Measurements from ENCODE around the gene LRP4.

Gene LRP4

DNA sequence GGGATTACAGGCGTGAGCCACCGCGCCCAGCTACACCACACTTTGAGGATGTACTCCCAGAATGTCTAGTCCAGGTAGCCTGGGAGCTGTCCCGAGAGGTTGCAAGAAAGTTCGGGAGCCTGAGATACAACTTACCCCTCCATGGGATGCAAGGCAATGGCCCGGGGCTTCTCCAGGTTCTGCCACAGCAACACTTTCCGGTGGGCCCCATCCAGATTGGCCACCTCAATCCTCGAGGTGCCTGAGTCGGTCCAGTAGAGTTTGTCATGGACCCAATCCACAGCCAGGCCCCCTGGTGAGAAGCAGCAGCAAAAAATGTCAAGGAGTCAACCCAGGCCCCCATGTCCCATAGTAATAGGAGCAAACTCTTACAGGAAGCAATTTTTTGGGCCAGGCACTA lies 25.5 kb downstream of the LRP4 start:
- no peak for DNase-seq (ENCODE audit: low read depth)

DNA sequence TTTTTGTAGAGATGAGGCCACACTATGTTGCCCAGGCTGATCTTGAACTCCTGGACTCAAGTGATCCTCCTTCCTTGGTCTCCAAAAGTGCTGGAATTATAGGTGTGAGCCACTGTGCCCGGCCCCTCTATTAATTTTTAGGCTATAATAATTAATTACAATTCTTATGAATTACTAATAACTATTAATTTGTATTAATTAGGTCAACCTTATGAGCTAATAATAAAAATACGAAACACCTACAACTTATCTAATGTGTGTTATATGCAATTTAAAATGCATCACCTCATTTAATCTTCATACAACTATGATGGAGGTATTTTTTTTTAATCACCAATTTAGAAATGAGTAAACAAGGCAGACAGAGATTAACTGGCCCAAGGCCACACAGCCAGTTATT lies 26.2 kb downstream of the LRP4 start:
- no peak for DNase-seq (ENCODE audit: low read depth)

DNA sequence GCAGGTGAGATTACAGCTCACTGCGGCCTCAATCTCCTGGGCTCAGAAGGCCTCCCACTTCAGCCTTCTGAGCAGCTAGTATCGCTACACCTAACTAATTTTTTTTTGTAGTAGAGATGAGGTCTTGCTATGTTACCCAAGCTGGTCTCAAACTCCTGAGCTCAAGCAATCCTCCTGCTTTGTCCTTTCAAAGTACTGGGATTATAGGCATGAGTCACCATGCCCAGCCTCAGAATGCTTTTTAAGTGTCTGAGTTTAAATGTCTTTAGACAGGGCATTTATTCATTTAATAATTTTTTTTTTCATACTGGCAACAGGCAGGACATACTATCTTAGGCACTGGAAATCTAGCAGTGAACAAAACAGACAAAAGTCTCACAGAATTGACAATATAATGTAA lies 27.7 kb downstream of the LRP4 start:
- DNase-seq (ENCODE audit: low read depth), result no peak

DNA sequence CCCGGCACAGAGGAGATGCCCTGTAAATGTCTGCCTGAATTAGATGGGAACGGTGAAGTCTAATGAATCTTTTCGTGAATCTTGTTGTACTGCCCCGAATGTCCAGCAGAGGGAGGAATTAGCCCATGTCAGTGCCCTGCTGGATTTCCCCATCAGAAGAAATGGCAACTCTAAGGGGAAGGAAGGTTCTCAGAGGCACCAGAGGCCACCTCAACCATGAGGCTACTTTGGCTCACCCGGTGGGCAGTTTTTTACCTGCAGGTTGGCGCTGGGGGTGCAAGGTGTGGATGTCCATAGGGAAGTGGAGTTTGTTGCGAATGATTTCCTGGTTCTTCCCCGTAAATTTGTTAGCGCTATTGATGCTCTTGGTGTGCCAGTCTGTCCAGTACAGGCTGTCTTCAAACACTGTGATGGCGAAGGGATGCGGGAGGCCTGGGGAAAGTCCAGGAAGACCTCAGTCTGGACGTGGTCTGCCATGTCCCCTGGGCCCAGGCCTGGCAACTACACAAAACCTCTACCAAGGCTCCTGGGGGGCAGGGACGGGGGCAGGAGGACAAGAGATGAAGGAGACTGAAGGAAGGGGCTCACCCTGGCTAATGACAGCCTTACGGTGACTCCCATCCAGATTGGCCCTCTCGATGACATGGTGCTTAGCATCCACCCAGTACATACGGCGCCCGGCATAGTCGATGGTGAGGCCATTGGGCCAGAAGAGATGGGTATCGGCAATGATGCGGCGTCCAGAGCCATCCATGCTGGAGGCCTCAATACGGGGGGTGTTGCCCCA lies 28.5 kb downstream of the LRP4 start:
- DNase-seq (ENCODE audit: low read depth), result no peak

DNA sequence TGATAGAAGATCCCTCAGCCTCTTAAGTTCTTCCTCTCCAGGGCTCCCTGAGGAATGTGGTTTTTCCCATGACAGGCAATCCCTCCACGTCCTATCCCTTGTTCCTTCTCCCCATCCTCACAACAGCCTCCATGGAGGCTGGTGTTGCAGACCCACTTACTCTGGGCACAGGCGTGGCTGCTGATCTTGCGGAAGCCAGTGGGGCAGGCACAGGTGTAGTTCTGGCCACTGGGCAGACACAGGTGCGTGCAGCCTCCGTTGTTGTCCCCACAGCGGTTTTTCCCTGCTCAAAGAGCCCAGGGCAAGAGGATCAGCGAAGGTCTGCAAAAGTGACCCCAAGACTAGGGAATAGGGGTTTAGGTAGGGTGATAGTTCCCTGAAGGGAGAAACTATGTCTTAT lies 29.1 kb downstream of the LRP4 start:
- no peak for DNase-seq (ENCODE audit: low read depth)

DNA sequence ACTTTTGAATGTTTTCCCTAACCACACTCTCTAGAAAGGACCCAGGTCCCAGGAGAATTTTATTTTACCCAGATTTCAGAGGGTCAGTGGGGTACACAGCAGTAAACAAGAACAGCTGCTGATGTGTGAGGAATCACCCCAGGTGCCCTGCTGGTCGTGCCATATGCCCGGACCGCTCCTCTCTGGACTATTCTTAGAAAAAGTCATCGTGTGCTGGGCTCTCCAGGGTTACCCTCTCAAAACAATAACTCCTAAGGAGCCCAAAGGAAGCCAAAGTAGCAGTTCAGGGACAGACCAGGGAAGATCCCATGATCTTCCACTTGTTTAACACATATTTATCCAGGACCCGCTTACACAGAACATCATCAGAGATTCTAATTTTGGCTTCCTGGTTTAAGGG lies 29.7 kb downstream of the LRP4 start:
- no peak for DNase-seq (ENCODE audit: low read depth)

DNA sequence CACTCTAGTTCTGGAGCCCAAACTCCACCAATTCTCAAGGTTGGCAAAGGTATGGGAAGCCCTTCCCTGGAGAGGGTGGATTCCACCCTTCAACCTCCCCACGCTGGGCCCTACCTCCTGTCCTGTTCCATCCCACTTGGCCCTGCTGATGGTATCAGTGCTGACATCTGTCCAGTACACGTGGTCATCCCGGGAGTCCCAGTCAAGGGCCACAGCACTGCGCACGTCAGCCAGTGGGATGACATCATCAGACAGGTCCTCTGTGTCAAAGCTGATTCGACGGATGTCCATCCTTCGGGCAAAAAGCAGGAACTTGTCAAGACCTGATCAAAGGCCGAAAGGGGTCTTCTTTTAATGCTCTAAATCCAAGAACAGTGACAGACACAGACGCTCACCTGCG lies 32.1 kb downstream of the LRP4 start:
- DNase-seq (ENCODE audit: low read depth), result no peak

DNA sequence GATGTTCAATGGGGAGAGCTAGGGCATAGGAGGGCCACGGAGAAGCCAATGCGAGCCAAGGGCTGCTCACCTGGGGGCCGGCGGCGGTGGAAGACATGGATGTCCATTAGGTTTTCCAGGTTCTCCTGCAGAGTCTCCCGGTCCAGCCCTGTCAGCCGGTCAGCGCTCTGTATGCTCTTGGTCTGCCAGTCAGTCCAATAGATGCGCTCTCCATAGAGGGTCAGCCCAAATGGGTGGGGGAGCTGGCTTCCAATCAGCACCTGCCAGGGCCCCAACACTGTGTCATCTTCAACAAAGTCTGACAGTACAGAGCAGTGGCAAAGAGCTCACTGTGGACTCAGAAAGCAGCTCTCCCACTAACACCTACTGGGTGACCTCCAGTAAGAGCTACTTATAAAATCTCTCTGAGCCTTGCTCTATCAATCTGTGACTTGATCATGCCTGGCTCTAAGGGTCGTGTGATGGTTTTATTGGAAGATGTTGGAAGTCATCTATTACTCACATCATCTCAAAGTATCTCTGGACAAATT lies 39.2 kb downstream of the LRP4 start:
- DNase-seq (ENCODE audit: low read depth), result no peak

DNA sequence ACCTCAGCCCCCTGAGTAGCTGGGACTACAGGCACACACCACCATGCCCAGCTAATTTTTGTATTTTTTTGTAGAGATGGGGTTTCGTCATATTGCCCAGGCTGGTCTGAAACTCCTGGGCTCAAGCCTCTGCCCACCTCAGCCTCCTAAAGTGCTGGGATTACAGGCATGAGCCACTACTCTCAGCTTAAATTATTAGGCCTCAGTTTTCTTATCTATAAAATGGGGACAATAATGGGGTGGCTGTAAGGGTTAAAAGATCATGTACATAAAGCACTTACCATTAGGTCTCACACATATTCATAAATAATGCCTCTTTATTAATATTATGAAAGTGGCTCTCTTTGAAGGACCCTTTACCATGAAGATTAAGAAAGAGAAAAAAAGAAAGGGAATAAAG lies 40.8 kb downstream of the LRP4 start:
- no peak for DNase-seq (ENCODE audit: low read depth)

DNA sequence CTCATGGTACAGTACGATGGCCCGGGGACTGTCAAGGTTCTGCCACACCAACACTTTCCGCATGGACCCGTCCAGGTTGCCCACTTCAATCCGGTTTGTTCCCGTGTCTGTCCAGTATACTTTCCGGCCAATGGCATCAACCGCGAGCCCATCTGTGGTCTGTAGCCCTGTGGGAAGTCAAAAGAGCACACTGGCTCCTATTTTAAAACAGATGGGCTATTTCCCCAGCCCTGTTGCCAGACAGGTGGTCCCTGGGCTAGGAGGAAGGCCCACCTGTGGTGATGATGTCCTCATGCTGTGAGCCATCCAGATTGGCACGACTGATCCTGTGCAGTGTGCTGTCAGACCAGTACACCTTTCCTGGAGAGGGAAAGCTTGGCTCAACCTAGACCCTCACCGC lies 41.9 kb downstream of the LRP4 start:
- no peak for DNase-seq (ENCODE audit: low read depth)

DNA sequence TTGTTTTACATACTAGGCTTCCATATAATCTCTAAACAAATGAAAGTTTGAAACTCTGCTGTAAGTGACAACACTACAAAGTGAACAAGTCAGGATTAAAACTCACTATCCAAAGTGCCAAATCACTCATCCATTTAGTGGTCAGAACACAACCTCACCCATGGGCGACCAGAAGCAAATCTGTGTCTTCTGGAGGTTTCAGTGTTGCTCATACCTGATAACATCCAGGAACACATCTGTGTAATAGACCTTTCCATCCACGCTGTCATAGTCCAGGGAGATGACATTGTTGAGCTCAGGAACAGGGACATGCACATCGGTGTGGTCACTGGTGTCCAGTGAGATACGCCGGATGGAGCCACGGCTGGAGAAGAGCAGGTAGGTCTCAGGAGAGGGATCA lies 43.8 kb downstream of the LRP4 start:
- no peak for DNase-seq (ENCODE audit: low read depth)

DNA sequence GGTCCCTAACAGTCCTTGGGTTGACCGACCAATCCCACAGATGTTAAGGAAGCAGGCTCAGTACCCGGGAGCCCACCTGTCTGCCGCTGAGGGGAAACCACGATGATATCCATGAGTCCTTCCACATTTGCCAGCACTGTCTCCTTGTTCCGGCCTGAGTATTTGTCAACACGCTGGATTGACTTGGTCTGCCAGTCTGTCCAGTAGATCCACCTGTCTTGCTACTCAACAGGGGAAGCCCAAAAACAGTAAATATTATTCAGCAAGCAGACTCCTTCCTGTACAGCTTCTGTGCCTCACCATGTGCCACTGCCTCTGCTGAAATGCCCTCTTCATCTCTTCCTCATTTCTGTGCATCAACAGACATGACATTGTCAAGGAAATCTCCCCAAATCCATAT lies 49.4 kb downstream of the LRP4 start:
- DNase-seq (ENCODE audit: low read depth), result no peak

DNA sequence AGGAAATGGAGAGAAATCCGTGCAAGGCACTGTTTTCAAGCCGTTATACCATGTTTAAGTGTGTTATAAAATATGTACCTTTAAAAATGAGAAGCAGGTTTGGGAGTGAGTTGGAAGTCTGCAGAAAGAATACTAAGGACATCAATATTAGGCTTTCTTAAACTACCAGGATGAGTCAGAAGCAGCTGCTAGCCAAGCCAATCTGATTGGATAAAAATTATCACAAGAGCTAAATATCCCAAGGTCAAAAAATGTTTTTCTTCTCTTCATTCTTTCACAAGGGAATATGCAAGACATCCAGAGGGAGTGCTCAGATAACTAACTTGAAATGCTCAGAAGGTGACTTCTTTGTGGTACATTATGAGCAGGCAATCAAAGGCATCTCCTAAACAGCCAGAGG lies 53.0 kb downstream of the LRP4 start:
- DNase-seq (ENCODE audit: low read depth), result peak; percentile 38

DNA sequence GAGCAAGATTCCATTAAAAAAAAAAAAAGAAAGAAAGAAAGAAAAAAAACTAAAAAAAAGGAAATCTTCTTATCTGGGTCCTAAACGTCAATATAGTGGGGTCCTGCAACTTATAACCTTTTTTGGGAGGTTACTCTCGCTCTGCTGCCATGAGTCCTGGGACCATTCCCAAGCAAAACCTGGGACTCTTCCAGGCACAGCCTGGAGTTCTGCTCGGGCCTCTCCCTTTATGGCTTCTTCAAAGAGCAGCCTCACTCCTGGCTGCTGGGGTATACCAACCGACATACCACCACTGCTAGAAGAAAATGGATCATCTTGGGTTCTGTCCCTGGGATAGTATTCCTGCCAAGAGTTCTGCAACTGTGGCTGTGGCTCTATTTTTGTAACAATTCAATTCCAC lies 58.1 kb downstream of the LRP4 start:
- no peak for DNase-seq (ENCODE audit: low read depth)

DNA sequence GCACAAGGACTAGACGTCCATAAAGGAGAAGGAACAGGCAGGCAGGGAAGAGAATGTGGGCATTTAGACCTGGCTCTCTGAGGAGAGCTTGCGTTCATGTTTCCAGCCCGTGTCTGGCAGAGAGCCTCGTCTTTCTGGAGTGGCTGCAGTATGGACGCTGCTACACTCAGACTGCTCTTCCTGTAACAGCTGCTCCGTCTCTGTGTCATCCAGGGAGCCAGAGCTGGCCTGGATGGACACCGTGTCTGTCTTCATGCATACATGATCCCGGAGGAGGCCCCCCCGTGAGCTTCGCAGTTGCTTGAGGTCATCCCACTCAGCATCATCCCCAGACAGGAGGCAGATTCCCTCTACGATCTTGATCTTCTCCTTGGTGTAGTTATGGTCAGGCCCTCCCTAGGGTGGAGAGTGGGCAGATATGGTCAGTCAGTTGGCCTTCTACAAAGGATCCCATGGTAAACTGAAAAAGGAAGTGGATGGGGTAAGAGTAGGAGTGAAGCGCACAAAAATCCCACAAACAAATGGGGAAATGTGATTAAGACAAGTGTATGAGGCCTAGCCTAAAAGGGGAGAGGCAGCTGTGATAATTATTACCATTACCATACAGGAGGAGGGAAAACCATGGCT lies 59.3 kb downstream of the LRP4 start:
- DNase-seq (ENCODE audit: low read depth), result no peak

DNA sequence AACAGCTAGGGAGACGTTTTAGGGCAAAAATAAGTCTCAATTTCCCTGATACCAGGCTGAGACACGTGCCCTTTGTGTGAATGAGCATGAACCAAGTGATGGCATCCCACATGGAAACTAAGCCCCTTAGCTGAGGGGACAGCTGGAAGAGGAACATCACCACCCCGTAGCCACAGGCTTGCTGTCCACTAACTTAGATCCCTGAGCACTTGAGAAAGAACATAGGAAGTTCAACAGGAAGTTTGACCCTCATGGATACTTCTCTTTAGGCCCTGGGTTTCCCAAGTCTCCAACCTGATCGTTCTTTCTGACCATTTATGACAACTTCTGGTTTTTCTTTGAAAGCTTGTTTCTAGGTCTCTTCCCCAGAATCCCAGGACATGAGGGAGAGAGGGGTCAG lies 60.7 kb downstream of the LRP4 start:
- DNase-seq (ENCODE audit: low read depth), result no peak

DNA sequence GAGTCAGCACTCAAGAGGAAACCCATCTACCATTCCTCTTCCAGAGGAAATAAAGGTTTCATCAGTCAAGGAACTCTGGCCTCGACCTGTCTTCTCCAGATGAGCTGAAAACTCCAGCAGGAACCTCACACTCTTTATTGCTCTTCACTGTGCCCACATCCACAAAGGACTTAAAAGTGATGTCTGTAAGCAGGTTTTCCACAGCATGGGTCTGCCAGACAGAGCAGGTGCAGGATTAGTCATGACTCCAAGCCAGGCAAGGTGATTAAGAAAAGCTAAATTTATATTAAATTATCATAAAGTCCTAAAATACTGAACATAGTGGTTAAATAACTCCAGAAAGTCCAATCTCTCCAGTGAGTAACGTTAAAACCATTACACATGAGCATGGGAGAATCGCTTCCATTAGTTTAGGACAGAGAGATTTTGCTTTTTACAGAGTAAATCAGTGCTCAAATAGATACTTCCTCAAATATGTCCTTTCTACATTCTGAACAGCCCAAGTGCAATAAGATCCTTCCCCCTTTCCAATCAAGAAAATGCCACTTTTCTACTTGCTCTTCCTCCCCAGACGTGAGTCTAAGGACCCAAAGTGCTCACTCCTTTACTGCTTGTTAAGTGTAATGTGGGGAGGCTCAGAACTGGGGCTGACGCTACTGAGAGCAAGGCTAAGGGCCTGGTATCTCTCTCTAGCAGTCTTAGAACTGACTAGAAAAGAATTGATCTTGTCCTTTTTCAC lies 61.6 kb downstream of the LRP4 start:
- DNase-seq (ENCODE audit: low read depth), result no peak

DNA sequence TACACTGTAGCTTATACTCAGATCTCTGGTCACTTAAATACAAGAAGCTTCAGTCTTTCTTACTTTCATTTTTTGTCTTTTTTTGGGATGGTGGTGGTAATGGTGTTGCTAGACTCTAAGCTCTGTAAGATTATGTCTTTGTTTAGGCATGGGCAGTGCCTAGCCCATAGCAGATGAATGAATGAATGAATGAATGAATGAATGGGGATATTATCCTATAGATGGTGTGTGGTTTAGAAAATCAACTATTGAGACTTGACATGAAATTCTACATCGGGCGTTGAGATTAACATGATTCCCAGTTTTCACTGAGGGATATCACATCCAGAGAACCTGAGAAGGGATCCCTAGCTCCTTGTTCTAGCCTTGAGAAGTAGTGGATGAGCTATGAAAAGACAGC lies 62.5 kb downstream of the LRP4 start:
- DNase-seq (ENCODE audit: low read depth), result no peak

DNA sequence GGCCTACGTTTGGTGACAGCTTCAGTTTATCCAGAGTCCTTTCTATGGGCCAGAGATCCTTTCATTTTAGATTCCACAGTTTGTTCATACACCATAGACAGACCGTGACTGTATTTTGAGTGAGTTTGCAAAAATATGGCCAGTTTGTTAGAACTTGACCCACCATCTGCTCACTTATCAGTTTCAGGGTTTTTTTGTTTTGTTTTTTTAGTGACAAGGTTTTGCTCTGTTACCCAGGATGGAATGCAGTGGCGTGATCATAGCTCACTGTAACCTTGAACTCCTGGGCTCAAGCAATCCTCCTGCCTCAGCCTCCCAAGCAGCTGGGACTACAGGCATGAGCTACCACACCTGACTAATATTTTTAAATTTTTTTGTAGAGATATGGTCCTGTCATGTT lies 63.2 kb downstream of the LRP4 start:
- DNase-seq (ENCODE audit: low read depth), result no peak

DNA sequence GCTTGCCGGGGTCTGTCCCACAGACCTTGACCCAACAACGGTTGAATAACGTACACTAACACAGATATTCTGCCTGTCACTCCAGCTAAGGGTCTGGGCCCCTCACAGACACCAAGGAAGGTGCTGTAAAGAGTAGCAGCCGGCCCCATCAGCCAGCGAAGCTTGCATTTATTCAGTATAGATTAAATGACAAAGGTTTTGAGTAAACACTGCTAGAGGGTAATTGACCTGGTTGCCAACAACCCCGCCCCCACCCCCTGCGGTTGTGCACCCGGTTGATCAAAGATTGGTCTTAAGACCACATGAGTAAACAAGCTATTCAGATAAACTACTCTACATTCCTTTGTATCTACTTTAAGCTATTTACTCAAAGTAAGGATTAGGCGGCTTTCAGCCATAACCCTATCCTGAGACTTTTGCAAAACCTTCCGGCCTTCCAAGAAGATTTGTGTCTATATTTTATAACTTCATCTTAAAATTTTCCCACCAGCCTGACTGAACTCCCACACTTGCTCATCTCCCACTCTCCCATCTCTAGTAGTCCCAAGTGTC lies 67.4 kb downstream of the LRP4 start:
- no peak for DNase-seq (ENCODE audit: low read depth)

DNA sequence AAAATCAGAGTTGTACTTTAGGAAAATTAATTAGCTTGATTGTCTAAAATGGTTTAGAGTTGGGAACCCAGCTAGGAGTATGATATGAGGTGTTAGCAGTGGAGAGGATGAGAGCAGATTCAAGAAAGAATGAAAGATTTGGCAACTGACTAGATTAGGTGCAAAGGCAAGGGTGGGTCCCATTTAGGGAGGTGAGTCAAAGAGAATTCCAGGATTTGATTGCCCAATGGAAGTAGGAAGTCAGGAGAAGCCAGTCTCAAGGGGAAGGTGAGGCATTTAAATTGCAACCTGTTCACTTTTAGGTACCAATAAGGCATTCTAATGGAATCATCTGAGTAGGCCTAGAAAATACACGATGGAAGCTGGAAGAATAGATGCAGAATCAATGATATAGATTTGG lies 68.7 kb downstream of the LRP4 start:
- DNase-seq (ENCODE audit: low read depth), result no peak

DNA sequence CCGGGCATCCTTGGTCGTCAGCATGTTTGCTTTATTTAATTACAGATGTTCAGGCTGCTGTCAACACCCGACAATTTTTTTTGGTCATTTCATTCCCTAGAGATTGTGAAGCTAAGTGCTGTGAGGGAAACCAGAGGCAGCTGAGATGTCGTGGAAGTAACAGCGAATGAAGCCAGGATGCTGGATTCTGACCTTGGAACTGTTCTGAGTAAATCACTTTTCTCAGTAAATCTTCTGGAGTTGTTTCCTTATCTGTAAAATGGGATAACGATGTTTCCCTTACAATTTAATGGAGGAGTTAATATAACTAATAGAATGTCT lies 71.9 kb downstream of the LRP4 start:
- DNase-seq (ENCODE audit: low read depth), result no peak
